B cell (primary cell): ENCODE measurements around the gene CBLN3.

Source experiments
- CTCF ChIP-seq: fragments of 200-600 bp; IDR thresholded peaks from one replicate; pipeline ENCODE4 v1.8.0; 2022; ENCODE audit warnings: antibody characterized with exemption, mild to moderate bottlenecking
- EZH2 ChIP-seq: IDR thresholded peaks from 2 replicates; pipeline ENCODE4 v1.6.1; 2012; ENCODE audit warnings: borderline replicate concordance, low read depth, mild to moderate bottlenecking, moderate library complexity, low read length; ENCODE audit not compliant: insufficient read depth, poor library complexity, severe bottlenecking

- TF ChIP-seq CTCF (no peak), EZH2 (no peak)
Observed at GRCh38 chr14:24409956-24410355, 19.5 kb downstream of the CBLN3 start.
